RWPE2 (cell line): ENCODE data around the gene TCF12.

Experiments used
- ATAC-seq: fragments of 200-7000 bp; cut with Tn5 transposase; 3 replicates; pipeline ENCODE4 v1.9.1; 2021; ENCODE audit warnings: low read depth
- DNase-seq: peaks from one replicate; pipeline ENCODE4 v3.0.0-alpha.2; 2020; ENCODE audit warnings: low spot score
- H3K27ac ChIP-seq: fragments of 450-650 bp; 2 replicates; pipeline ENCODE4 v1.5.1; 2017; ENCODE audit warnings: mild to moderate bottlenecking; ENCODE audit not compliant: poor library complexity, severe bottlenecking
- H3K27me3 ChIP-seq: fragments of 250-450 bp; sonication (Bioruptor Pico); 2 replicates; pipeline ENCODE4 v1.5.1; 2021; ENCODE audit warnings: mild to moderate bottlenecking, moderate library complexity; ENCODE audit not compliant: insufficient read depth, poor library complexity, severe bottlenecking
- H3K36me3 ChIP-seq: fragments of 250-450 bp; sonication (Bioruptor Pico); 2 replicates; pipeline ENCODE4 v1.5.1; 2020; ENCODE audit warnings: low read depth, mild to moderate bottlenecking, moderate library complexity
- H3K4me1 ChIP-seq: fragments of 250-450 bp; sonication (Bioruptor Pico); 2 replicates; pipeline ENCODE4 v1.5.1; 2021; ENCODE audit warnings: mild to moderate bottlenecking, moderate library complexity; ENCODE audit not compliant: insufficient read depth, poor library complexity, severe bottlenecking
- H3K4me3 ChIP-seq: fragments of 250-450 bp; sonication (Bioruptor Pico); 2 replicates; pipeline ENCODE4 v1.5.1; 2021; ENCODE audit warnings: mild to moderate bottlenecking, moderate library complexity; ENCODE audit not compliant: severe bottlenecking
- H3K9me3 ChIP-seq: fragments of 250-450 bp; sonication (Bioruptor Pico); 2 replicates; pipeline ENCODE4 v1.5.1; 2021; ENCODE audit warnings: mild to moderate bottlenecking, moderate library complexity; ENCODE audit not compliant: severe bottlenecking
- TF ChIP-seq, protein P1 (sequence below): fragments of 450-650 bp; IDR thresholded peaks from one replicate; pipeline ENCODE4 v1.5.1; 2017; ENCODE audit warnings: mild to moderate bottlenecking, moderate library complexity; ENCODE audit not compliant: poor library complexity, severe bottlenecking

TCF12 gene

GRCh38 chr15:57100136-57100539 is 181.7 kb downstream of the TCF12 start:
- H3K27me3 ChIP-seq = no peaks in the 10 kb centered on the region
- peaks cover 5% of the 10 kb centered on the region for H3K36me3 ChIP-seq
- H3K27ac ChIP-seq = no peak overlapping the region
- H3K4me3 ChIP-seq = no peak overlapping the region
- no peaks in the 10 kb centered on the region for H3K4me1 ChIP-seq
- ATAC-seq (no peak), DNase-seq (no peak)
- no peaks in the 10 kb centered on the region for H3K9me3 ChIP-seq
- TF ChIP-seq, protein P1, sequence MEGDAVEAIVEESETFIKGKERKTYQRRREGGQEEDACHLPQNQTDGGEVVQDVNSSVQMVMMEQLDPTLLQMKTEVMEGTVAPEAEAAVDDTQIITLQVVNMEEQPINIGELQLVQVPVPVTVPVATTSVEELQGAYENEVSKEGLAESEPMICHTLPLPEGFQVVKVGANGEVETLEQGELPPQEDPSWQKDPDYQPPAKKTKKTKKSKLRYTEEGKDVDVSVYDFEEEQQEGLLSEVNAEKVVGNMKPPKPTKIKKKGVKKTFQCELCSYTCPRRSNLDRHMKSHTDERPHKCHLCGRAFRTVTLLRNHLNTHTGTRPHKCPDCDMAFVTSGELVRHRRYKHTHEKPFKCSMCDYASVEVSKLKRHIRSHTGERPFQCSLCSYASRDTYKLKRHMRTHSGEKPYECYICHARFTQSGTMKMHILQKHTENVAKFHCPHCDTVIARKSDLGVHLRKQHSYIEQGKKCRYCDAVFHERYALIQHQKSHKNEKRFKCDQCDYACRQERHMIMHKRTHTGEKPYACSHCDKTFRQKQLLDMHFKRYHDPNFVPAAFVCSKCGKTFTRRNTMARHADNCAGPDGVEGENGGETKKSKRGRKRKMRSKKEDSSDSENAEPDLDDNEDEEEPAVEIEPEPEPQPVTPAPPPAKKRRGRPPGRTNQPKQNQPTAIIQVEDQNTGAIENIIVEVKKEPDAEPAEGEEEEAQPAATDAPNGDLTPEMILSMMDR = no peak

GRCh38 chr15:57102858-57103257 is 184.4 kb downstream of the TCF12 start:
- TF ChIP-seq, protein P1 = no peak
- ATAC-seq (no peak), DNase-seq (no peak)
- Histone ChIP-seq H3K4me1 (no peaks in the 10 kb centered on the region), H3K9me3 (no peaks in the 10 kb centered on the region), H3K27me3 (no peaks in the 10 kb centered on the region), H3K27ac (no peak overlapping the region), H3K36me3 (peaks cover 5% of the 10 kb centered on the region; the same call in 1 of the 2 replicates), H3K4me3 (no peak overlapping the region)

DNA sequence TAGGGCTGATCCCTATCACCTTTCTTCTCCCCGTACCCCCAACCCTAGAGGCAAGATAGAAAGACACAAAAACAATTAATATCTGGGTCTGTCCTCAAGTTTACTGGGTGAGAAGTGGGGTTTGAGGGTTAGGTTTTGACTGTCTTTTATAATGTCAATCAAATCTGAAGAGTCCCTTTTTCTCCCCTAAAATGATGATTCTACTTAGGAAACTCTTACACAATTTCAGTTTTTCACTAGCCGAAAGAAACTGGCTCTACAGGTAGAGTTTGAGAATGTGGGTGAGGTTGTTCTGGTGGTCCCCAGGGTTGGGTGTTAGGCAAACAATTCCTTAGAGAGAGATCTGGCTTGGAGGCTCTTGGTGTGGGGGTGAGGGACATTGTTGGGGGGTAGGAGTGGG is 189.9 kb downstream of the TCF12 start:
- DNase-seq (no peak), ATAC-seq (no peak)
- Histone ChIP-seq H3K36me3 (peaks cover 5% of the 10 kb centered on the region; the same call in 1 of the 2 replicates), H3K9me3 (no peaks in the 10 kb centered on the region), H3K4me1 (no peaks in the 10 kb centered on the region), H3K27me3 (no peaks in the 10 kb centered on the region), H3K4me3 (no peak overlapping the region), H3K27ac (no peak overlapping the region)
- TF ChIP-seq, protein P1 = no peak

DNA sequence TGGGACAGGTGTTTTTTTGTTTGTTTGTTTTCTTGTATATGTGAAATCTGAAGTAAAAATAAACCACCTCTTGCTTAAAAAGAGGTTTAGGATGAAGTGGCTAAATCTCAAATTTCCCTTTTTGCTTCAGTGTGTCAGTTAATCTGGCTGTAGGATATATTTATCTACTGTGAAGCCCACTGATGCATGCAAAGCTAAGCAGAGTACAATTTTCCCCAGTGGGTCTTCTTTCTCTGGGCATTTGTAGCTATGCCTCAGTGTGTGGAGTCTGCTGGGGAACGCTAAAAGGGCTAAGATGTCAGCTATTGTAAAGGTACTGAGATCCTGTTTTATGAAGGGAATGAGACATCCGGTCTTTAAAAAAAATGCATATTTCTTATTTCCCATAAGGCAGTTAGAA is 190.6 kb downstream of the TCF12 start:
- TF ChIP-seq, protein P1 = no peak
- Histone ChIP-seq H3K27ac (no peak overlapping the region), H3K4me3 (no peak overlapping the region), H3K9me3 (no peaks in the 10 kb centered on the region), H3K4me1 (no peaks in the 10 kb centered on the region), H3K36me3 (peaks cover 5% of the 10 kb centered on the region; the same call in 1 of the 2 replicates), H3K27me3 (no peaks in the 10 kb centered on the region)
- no peak for DNase-seq
- ATAC-seq = no peak

GRCh38 chr15:57111002-57111401 is 192.6 kb downstream of the TCF12 start:
- H3K4me1 ChIP-seq = no peaks in the 10 kb centered on the region
- H3K27me3 ChIP-seq = no peaks in the 10 kb centered on the region
- TF ChIP-seq, protein P1 = peak; percentile 5
- no peaks in the 10 kb centered on the region for H3K9me3 ChIP-seq
- H3K27ac ChIP-seq = no peak overlapping the region
- no peak overlapping the region for H3K4me3 ChIP-seq
- peaks cover 10% of the 10 kb centered on the region; the same call in 1 of the 2 replicates for H3K36me3 ChIP-seq
- DNase-seq = no peak
- no peak for ATAC-seq
